T-cell (primary cell): ENCODE results near the gene RPL7A. TPM values are rescaled to one million over a fixed set of nuclear protein-coding genes. Genes with fewer than 3 reads are reported as not detected.

Experiments used
- ATAC-seq, 4 experiments: fragments of 200-7000 bp in 3 of 4; fragments of 150-1000 bp in 1 of 4; cut with Tn5 transposase; replicated peaks in 1 of 4; 1 replicate in 3 of 4; 2 replicates in 1 of 4; pipeline ENCODE4 v1.10.0; 2021; ENCODE audit warnings: moderate library complexity in 3 of 4, mild to moderate bottlenecking in 2 of 4, moderate number of reproducible peaks in 1 of 4
- CTCF ChIA-PET, 2 donors: fragments of 300-600 bp; sonication (Branson Sonifier 250); formaldehyde crosslinking; loops; one replicate each; lab custom pipeline; 2022; ENCODE audit warnings: antibody characterized with exemption in 2 of 2; lab: Charles Lee
- POLR2A ChIA-PET, 2 donors: fragments of 300-600 bp; sonication (Branson Sonifier 250); formaldehyde crosslinking; loops; one replicate each; lab custom pipeline; 2022; ENCODE audit warnings: antibody characterized with exemption in 2 of 2; lab: Charles Lee
- DNase-seq, 35 experiments: peaks; one replicate each; pipeline versions ENCODE4 v3.0.0 to v3.0.0-alpha.2; 2013 to 2023
- H3K27ac ChIP-seq: one replicate; pipeline ENCODE4 v1.5.1; 2013; ENCODE audit warnings: low read length
- H3K27me3 ChIP-seq, 2 experiments: replicated peaks in 1 of 2; 1 replicate in 1 of 2; 2 replicates in 1 of 2; pipeline versions ENCODE4 v1.6.1 to v1.7.0; 2013; ENCODE audit warnings: low read length in 1 of 2, mixed read lengths in 1 of 2; ENCODE audit not compliant: control insufficient read depth in 2 of 2, insufficient read depth in 2 of 2; ENCODE audit errors: extremely low read depth in 1 of 2
- H3K36me3 ChIP-seq, 2 donors: 1 replicate in 1 of 2; 2 replicates in 1 of 2; pipeline versions ENCODE4 v1.6.1 to v1.7.0; 2013; ENCODE audit warnings: low read length in 1 of 2; ENCODE audit not compliant: control insufficient read depth in 2 of 2, insufficient read depth in 1 of 2; ENCODE audit errors: extremely low read depth in 1 of 2
- H3K4me1 ChIP-seq, 2 experiments: 1 replicate in 1 of 2; 2 replicates in 1 of 2; pipeline versions ENCODE4 v1.6.1 to v1.7.0; 2013; ENCODE audit warnings: low read length in 2 of 2, mixed read lengths in 1 of 2; ENCODE audit not compliant: insufficient read depth in 2 of 2, control insufficient read depth in 1 of 2; ENCODE audit errors: extremely low read depth in 1 of 2
- H3K4me3 ChIP-seq, 2 donors: 1 replicate in 1 of 2; 2 replicates in 1 of 2; pipeline versions ENCODE4 v1.5.1 to v1.7.0; 2013; ENCODE audit warnings: mild to moderate bottlenecking in 2 of 2, low read length in 1 of 2, moderate library complexity in 1 of 2; ENCODE audit not compliant: control insufficient read depth in 1 of 2; ENCODE audit errors: extremely low read depth in 1 of 2
- H3K9me3 ChIP-seq: 2 replicates; pipeline ENCODE4 v1.7.0; 2013
- H3K27ac Mint-ChIP-seq, 2 donors: one replicate each; pipeline ENCODE4 v1.8.0; 2020 to 2021; ENCODE audit warnings: mild to moderate bottlenecking in 2 of 2, mixed read lengths in 2 of 2
- H3K27me3 Mint-ChIP-seq, 2 donors: one replicate each; pipeline ENCODE4 v1.8.0; 2021 to 2022; ENCODE audit warnings: mixed read lengths in 2 of 2
- H3K36me3 Mint-ChIP-seq: one replicate; pipeline ENCODE4 v1.8.0; 2021; ENCODE audit warnings: mixed read lengths
- H3K4me1 Mint-ChIP-seq, 3 donors: one replicate each; pipeline ENCODE4 v1.8.0; 2020 to 2022; ENCODE audit warnings: mixed read lengths in 3 of 3, mild to moderate bottlenecking in 1 of 3
- H3K4me3 Mint-ChIP-seq, 3 donors: one replicate each; pipeline ENCODE4 v1.8.0; 2020 to 2022; ENCODE audit warnings: mild to moderate bottlenecking in 3 of 3, mixed read lengths in 3 of 3, moderate library complexity in 3 of 3
- H3K9me3 Mint-ChIP-seq, 3 donors: one replicate each; pipeline ENCODE4 v1.8.0; 2020 to 2022; ENCODE audit warnings: mixed read lengths in 3 of 3
- WGBS: methylation state at CpG from one replicate; pipeline ENCODE4 v1.1.5; 2013; ENCODE audit warnings: missing lambda C conversion rate; ENCODE audit not compliant: insufficient coverage; 5-methylcytosine and 5-hydroxymethylcytosine counted together
- total RNA-seq, 35 experiments: library from RNA in 6 of 35; stranded (reverse) in 6 of 35; fragments of 120-200 nt in 1 of 35; gene quantifications; one replicate each; pipeline versions ENCODE4 v1.2.1 to v1.2.4 and lab custom pipeline; 2013 to 2026

Gene RPL7A
- total RNA-seq, 5 donors from 2014 or later (not counting 1 experiment from before 2014, with no cell fraction given): 2,623 to 2,692 (median 2,659) TPM

DNA sequence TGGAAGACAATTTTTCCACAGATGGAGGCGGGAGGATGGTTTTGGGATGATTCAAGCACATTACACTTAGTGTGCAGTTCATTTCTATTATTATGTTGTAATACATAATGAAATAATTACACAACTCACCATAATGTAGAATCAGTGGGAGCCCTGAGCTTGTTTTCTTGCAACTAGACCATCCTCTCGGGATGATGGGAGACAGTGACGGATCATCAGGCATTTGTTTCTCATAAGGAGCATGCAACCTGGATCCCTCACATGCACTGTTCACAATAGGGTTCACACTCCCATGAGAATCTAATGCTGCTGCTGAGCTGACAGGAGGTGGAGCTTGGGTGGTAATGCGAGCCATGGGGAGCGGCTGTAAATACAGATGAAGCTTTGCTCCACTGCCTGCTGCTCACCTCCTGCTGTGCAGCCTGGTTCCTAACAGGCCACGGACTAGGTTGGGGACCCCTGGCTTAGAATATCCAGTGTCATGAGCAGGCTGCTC lies 29.8 kb downstream of the RPL7A start:
- WGBS: 88% methylated on average over 3 of the region's 6 CpGs
- no peak for ATAC-seq
- H3K9me3 ChIP-seq: no peaks in the 10 kb centered on the region
- no peak overlapping the region for H3K4me3 Mint-ChIP-seq
- H3K4me3 ChIP-seq: no peak overlapping the region
- peaks cover 4% of the 10 kb centered on the region for H3K36me3 Mint-ChIP-seq
- H3K27ac ChIP-seq: no peak overlapping the region
- POLR2A ChIA-PET: no interaction called here
- H3K9me3 Mint-ChIP-seq: no peaks in the 10 kb centered on the region
- peaks cover 0 to 6% of the 10 kb centered on the region in 2 donors for H3K36me3 ChIP-seq
- peaks cover 20 to 22% (median 20%) of the 10 kb centered on the region in 3 donors for H3K4me1 Mint-ChIP-seq
- H3K27me3 ChIP-seq: no peaks in the 10 kb centered on the region
- no peaks in the 10 kb centered on the region for H3K27me3 Mint-ChIP-seq
- CTCF ChIA-PET: no interaction called here
- no peak for DNase-seq
- H3K4me1 ChIP-seq: peaks cover 13 to 35% of the 10 kb centered on the region in 2 experiments
- H3K27ac Mint-ChIP-seq: no peak overlapping the region

DNA sequence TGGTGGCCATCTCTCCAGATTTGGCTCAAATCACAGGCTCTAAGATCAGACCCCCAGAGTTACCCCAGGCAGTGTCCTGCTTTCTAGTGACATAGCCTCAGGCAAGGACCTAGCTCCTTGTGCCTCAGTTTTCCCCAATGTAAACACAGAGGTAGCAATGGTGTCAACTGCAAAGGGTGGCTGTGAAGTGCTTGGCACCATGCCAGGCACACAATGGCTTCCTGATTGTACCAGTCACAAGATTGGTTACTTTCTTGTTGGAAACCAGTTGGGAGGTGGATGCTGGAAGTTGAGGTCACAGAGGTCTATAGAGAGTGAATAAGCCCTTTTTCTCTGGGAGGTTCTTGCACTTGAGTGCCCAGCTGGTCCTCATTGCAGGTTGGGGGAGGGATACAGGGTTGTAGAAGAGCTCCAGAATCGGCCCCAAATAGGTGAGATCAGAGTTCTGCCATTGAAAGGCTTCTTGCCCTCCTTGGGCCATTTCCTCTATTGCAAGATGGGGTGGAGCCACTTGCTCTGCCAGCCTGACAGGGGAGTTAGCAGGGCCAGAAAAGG lies 30.5 kb downstream of the RPL7A start:
- H3K36me3 ChIP-seq: peaks cover 0 to 4% of the 10 kb centered on the region in 2 donors
- Mint-ChIP-seq H3K27me3 (no peaks in the 10 kb centered on the region), H3K36me3 (peaks cover 4% of the 10 kb centered on the region), H3K4me1 (peaks cover 12 to 16% (median 14%) of the 10 kb centered on the region in 3 donors), H3K4me3 (no peak overlapping the region), H3K27ac (no peak overlapping the region), H3K9me3 (no peaks in the 10 kb centered on the region)
- 83% methylated on average over 1 of the region's 1 CpG for WGBS
- POLR2A ChIA-PET: no interaction called here
- CTCF ChIA-PET: interaction anchor here in 1 of 2 donors (0.6 kb wide), 1 partner anchor 93 kb away, joined by 3 read pairs; no protein-coding TSS in a partner anchor
- H3K4me3 ChIP-seq: no peak overlapping the region
- DNase-seq: no peak
- no peaks in the 10 kb centered on the region for H3K27me3 ChIP-seq
- no peaks in the 10 kb centered on the region for H3K9me3 ChIP-seq
- no peak overlapping the region for H3K27ac ChIP-seq
- no peak for ATAC-seq
- H3K4me1 ChIP-seq: peaks cover 13 to 27% of the 10 kb centered on the region in 2 experiments

DNA sequence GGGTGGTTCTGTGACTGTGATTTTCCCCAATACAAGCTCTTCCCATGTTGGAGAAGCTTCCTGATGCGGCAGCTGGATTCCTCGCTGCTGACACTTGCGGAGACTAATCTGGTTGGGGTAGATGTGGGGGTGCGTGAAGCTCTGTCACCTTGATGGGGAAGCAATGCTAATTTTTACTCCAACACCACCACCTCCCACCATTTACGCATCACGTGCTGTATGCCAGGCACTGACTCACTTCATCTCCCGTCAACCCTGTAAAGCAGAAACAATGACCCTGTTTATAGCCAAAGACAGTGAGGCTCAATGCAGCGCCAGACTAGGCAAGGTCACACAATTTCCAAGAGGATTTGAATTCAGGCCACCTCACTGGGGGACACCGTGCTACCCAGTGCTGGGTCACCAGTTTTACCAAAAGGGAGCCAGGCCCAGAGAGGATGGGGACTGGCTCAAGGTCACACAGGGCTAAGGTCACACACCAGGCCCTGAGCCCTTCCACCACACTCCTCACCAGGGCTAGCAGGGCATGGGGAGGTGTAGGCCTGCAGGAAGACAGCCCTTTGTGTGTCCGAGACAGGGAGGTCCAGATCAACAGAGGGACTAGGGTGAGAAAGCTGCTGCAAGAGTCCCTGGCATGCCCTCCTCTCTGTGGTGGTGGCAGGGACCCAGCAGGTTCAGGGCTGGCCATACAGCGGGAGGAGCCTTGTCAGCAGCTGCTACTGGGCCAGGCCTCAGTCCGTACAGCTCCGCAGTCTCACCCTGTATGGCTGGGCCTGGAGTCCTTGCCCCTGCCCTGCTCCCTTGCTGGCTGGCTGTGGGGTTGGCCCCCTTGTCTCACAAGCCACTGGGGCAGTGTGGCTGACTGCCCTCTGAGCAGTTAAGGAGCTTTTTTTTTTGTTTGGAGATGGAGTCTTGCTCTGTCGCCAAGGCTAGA lies 31.4 kb downstream of the RPL7A start:
- CTCF ChIA-PET: interaction anchor here in 1 of 2 donors (0.5 to 0.7 kb wide), 2 partner anchors 19 to 785 kb away, joined by 3 read pairs; no protein-coding TSS in a partner anchor

DNA sequence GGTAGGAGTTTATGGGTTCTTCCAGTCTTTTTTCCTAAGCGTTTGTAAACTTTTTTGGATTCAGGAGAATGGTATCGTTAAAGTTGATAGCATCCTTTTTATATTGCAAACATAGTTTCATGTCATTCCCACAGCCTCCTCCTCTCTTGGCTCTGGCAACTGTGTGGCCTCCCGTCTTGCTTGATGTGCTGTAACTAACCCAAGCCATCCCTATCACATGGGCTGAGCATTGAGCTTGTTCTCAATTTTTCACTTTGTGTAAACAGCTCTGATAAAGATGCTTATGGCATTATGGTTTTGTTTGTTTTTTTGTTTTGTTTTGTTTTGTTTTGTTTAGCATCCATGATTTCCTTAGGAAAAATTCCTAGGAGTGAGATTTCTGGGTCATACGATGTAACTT lies 32.7 kb downstream of the RPL7A start:
- ATAC-seq (no peak), DNase-seq (no peak)
- Mint-ChIP-seq H3K9me3 (no peaks in the 10 kb centered on the region), H3K4me3 (no peak overlapping the region), H3K4me1 (peaks cover 0 to 1% (median 0%) of the 10 kb centered on the region in 3 donors), H3K36me3 (no peaks in the 10 kb centered on the region), H3K27ac (no peak overlapping the region), H3K27me3 (no peaks in the 10 kb centered on the region)
- ChIA-PET CTCF (interaction anchor here in 1 of 2 donors (1.2 kb wide), 1 partner anchor 10 kb away, joined by 5 read pairs; no protein-coding TSS in a partner anchor), POLR2A (no interaction called here)
- no CpG with 5 or more reads among the region's 4 CpGs for WGBS
- Histone ChIP-seq H3K27me3 (no peaks in the 10 kb centered on the region), H3K4me1 (peaks cover 2 to 9% of the 10 kb centered on the region in 2 experiments), H3K9me3 (no peaks in the 10 kb centered on the region), H3K36me3 (no peaks in the 10 kb centered on the region), H3K27ac (no peak overlapping the region), H3K4me3 (no peak overlapping the region)

More for the DNA sequence above, 31.4 kb downstream of the RPL7A start:
- POLR2A ChIA-PET: no interaction called here
- H3K27ac Mint-ChIP-seq: no peak overlapping the region
- no peak overlapping the region for H3K4me3 Mint-ChIP-seq
- Histone ChIP-seq H3K27ac (no peak overlapping the region), H3K27me3 (no peaks in the 10 kb centered on the region), H3K4me3 (no peak overlapping the region), H3K9me3 (no peaks in the 10 kb centered on the region), H3K36me3 (no peaks in the 10 kb centered on the region), H3K4me1 (peaks cover 9 to 18% of the 10 kb centered on the region in 2 experiments)
- H3K9me3 Mint-ChIP-seq: no peaks in the 10 kb centered on the region
- no peaks in the 10 kb centered on the region for H3K27me3 Mint-ChIP-seq
- ATAC-seq: no peak
- 93% methylated on average over 9 of the region's 14 CpGs for WGBS
- no peak for DNase-seq
- H3K36me3 Mint-ChIP-seq: peaks cover 4% of the 10 kb centered on the region
- H3K4me1 Mint-ChIP-seq: peaks cover 7 to 8% (median 7%) of the 10 kb centered on the region in 3 donors

DNA sequence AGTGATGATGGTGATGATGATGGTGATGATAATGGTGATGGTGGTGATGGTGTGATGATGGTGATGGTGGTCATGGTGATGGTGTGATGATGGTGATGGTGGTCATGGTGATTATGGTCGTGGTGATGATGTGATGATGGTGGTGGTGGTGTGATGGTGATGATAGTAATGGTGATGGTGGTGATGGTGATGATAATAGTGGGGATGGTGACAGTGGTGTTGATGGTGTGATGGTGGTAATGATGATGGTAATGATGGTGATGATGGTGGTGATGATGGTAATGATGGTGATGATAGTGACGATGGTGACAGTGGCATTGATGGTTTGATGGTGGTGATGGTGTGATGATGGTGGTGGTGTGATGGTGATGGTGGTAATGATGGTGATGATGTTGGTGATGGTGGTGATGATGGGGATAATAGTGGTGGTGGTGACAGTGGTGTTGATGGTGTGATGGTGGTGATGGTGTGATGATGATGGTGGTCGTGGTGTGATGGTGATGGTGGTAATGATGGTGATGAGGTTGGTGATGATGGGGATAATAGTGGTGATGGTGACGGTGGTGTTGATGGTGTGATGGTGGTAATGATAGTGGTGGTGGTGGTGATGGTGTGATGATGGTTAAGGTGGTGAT lies 34.6 kb downstream of the RPL7A start:
- ATAC-seq: no peak
- ChIA-PET POLR2A (no interaction called here), CTCF (no interaction called here)
- Histone ChIP-seq H3K27ac (no peak overlapping the region), H3K4me1 (no peaks in the 10 kb centered on the region), H3K27me3 (no peaks in the 10 kb centered on the region), H3K4me3 (no peak overlapping the region), H3K36me3 (no peaks in the 10 kb centered on the region), H3K9me3 (no peaks in the 10 kb centered on the region)
- H3K4me1 Mint-ChIP-seq: no peaks in the 10 kb centered on the region
- no peak overlapping the region for H3K27ac Mint-ChIP-seq
- H3K9me3 Mint-ChIP-seq: no peaks in the 10 kb centered on the region
- DNase-seq: no peak
- H3K4me3 Mint-ChIP-seq: no peak overlapping the region
- no peaks in the 10 kb centered on the region for H3K27me3 Mint-ChIP-seq
- no peaks in the 10 kb centered on the region for H3K36me3 Mint-ChIP-seq
- WGBS: 78% methylated on average over 4 of the region's 4 CpGs

DNA sequence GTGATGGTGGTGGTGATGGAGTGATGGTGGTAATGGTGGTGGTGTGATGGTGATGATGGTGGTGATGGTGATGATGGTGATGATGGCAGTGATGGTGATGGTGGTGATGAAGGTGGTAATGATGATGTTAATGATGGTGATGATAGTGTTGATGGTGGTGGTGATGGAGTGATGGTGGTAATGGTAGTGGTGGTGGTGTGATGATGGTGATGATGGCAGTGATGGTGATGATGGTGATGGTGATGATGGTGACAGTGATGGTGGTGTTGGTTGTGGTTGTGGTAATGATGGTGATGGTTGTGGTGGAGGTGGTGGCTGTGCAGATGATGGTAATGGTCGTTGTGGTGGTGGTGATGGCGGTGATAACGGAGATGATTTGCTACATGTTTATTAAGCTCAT lies 35.4 kb downstream of the RPL7A start:
- H3K4me3 Mint-ChIP-seq: no peak overlapping the region
- no peaks in the 10 kb centered on the region for H3K9me3 Mint-ChIP-seq
- WGBS: 67% methylated on average over 3 of the region's 3 CpGs
- H3K27me3 ChIP-seq: no peaks in the 10 kb centered on the region
- no peak overlapping the region for H3K4me3 ChIP-seq
- DNase-seq (no peak), ATAC-seq (no peak)
- ChIA-PET CTCF (interaction anchor here in 1 of 2 donors (0.5 kb wide), 1 partner anchor 195 kb away, joined by 4 read pairs; no protein-coding TSS in a partner anchor), POLR2A (no interaction called here)
- H3K27ac ChIP-seq: no peak overlapping the region
- H3K27ac Mint-ChIP-seq: no peak overlapping the region
- no peaks in the 10 kb centered on the region for H3K36me3 Mint-ChIP-seq
- no peaks in the 10 kb centered on the region for H3K4me1 Mint-ChIP-seq
- H3K4me1 ChIP-seq: no peaks in the 10 kb centered on the region
- no peaks in the 10 kb centered on the region for H3K27me3 Mint-ChIP-seq
- no peaks in the 10 kb centered on the region for H3K9me3 ChIP-seq
- no peaks in the 10 kb centered on the region for H3K36me3 ChIP-seq
